Type B pancreatic cell (in vitro differentiated cells): ENCODE results near the gene C22orf39. TPM values are rescaled to one million over a fixed set of nuclear protein-coding genes. Genes with fewer than 3 reads are reported as not detected.
A peak's percentile ranks its signal among the peaks of the same experiment; 100 is the strongest.

ENCODE experiments used
- DNase-seq: peaks from one replicate; pipeline ENCODE4 v3.0.0; 2021; ENCODE audit warnings: mixed read lengths; ENCODE audit not compliant: unreplicated experiment; ENCODE audit errors: extremely low spot score
- H3K27ac Mint-ChIP-seq: 2 replicates; pipeline ENCODE4 v1.8.0; 2021; ENCODE audit warnings: mild to moderate bottlenecking, mixed read lengths
- H3K27me3 Mint-ChIP-seq: 2 replicates; pipeline ENCODE4 v1.8.0; 2021; ENCODE audit warnings: mixed read lengths
- H3K36me3 Mint-ChIP-seq: 2 replicates; pipeline ENCODE4 v1.8.0; 2021; ENCODE audit warnings: mixed read lengths
- H3K4me1 Mint-ChIP-seq: one replicate; pipeline ENCODE4 v1.8.0; 2021; ENCODE audit warnings: mixed read lengths; ENCODE audit not compliant: unreplicated experiment
- H3K4me3 Mint-ChIP-seq: 2 replicates; pipeline ENCODE4 v1.8.0; 2021; ENCODE audit warnings: mild to moderate bottlenecking, mixed read lengths
- H3K9me3 Mint-ChIP-seq: 2 replicates; pipeline ENCODE4 v1.8.0; 2021; ENCODE audit warnings: mixed read lengths
- long read RNA-seq: library from polyadenylated mRNA; unstranded; transcript quantifications from one replicate; pipeline ENCODE4 v2.0.0, GENCODE V29; 2020
- total RNA-seq: library from RNA; stranded (reverse); gene quantifications from 2 replicates; pipeline ENCODE4 v1.2.1, GENCODE V29; 2021; ENCODE audit warnings: low replicate concordance
- TF ChIP-seq, protein P1 (sequence below): fragments of 200-600 bp; sonication (generic); conservative IDR thresholded peaks from 2 replicates; pipeline ENCODE4 v1.5.0; 2021; ENCODE audit warnings: antibody characterized with exemption, mild to moderate bottlenecking

Gene C22orf39
- total RNA-seq = 30.3 and 31.6 TPM in 2 replicates
- long read RNA-seq, transcript C22orf39-202 (3 exons, 3,350 nt) = major isoform, 31 of 55 reads
- long read RNA-seq, transcript C22orf39-203 (3 exons, 1,005 nt) = minor isoform, 9 of 55 reads
- long read RNA-seq, partial matches to known transcripts = 5 of 55 reads
- long read RNA-seq, other reads (novel, unspliced or antisense) = 10 of 55 reads

- TF ChIP-seq, protein P1, sequence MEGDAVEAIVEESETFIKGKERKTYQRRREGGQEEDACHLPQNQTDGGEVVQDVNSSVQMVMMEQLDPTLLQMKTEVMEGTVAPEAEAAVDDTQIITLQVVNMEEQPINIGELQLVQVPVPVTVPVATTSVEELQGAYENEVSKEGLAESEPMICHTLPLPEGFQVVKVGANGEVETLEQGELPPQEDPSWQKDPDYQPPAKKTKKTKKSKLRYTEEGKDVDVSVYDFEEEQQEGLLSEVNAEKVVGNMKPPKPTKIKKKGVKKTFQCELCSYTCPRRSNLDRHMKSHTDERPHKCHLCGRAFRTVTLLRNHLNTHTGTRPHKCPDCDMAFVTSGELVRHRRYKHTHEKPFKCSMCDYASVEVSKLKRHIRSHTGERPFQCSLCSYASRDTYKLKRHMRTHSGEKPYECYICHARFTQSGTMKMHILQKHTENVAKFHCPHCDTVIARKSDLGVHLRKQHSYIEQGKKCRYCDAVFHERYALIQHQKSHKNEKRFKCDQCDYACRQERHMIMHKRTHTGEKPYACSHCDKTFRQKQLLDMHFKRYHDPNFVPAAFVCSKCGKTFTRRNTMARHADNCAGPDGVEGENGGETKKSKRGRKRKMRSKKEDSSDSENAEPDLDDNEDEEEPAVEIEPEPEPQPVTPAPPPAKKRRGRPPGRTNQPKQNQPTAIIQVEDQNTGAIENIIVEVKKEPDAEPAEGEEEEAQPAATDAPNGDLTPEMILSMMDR = no peak
- Mint-ChIP-seq H3K9me3 (no peaks in the 10 kb centered on the region), H3K36me3 (peaks cover 8% of the 10 kb centered on the region)
Observed at GRCh38 chr22:19447330-19448075, at the start of gene C22orf39. Gene C22orf39, minus strand, starts transcription at chr22:19447711. Its CDS starts 23 bp downstream, at chr22:19447688.

DNA sequence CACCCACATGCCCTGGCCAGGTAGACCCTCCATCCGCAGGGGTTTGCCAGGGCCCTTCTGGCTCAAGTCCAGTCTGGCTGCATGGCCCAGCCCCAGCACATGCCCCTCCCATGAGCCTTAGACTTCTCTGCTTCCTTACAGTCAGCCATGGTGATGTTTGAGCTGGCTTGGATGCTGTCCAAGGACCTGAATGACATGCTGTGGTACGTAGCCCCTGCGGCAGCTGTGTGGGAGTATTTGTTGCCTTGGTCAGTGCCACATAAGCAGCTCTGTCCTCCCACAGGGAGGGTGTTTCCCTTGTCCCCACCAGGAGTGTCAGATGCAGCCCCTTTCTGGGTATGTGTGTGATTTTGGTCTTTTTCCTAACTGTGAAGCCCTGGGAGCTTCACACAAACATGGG is 49.7 kb upstream of the C22orf39 start:
- Mint-ChIP-seq H3K4me1 (no peaks in the 10 kb centered on the region), H3K27me3 (no peaks in the 10 kb centered on the region), H3K4me3 (no peak overlapping the region), H3K36me3 (no peaks in the 10 kb centered on the region), H3K9me3 (no peaks in the 10 kb centered on the region), H3K27ac (no peak overlapping the region)
- DNase-seq = no peak
- TF ChIP-seq, protein P1 = no peak

More at GRCh38 chr22:19447330-19448075, at the start of gene C22orf39:
- peak within 1 kb of the TSS; percentile 93 for H3K27ac Mint-ChIP-seq
- peak within 1 kb of the TSS; percentile 92 for H3K4me3 Mint-ChIP-seq
- H3K27me3 Mint-ChIP-seq = no peaks in the 10 kb centered on the region
- H3K4me1 Mint-ChIP-seq = peaks cover 19% of the 10 kb centered on the region
- DNase-seq = peak; percentile 85

DNA sequence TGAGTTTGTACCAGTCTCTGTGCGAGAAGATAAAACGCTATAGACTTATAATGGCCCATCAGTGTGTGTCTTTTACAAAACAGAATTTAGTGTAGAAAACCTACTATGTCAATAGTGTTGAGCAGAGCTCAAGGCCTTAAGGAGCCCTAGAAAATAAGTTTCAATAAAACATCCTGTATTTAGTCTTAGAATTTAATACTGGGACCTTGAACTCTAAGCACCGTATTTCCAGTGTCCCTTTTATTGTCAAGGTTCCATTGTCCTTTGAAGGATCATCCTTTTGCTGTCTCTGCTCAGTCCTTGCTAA is 48.8 kb upstream of the C22orf39 start:
- no peaks in the 10 kb centered on the region for H3K36me3 Mint-ChIP-seq
- TF ChIP-seq, protein P1 = no peak
- no peak overlapping the region for H3K27ac Mint-ChIP-seq
- H3K4me3 Mint-ChIP-seq = no peak overlapping the region
- H3K4me1 Mint-ChIP-seq = no peaks in the 10 kb centered on the region
- no peak for DNase-seq
- no peaks in the 10 kb centered on the region for H3K27me3 Mint-ChIP-seq
- H3K9me3 Mint-ChIP-seq = no peaks in the 10 kb centered on the region

GRCh38 chr22:19495562-19496323 is 48.2 kb upstream of the C22orf39 start:
- H3K9me3 Mint-ChIP-seq = no peaks in the 10 kb centered on the region
- TF ChIP-seq, protein P1 = peak; percentile 38
- H3K4me1 Mint-ChIP-seq = no peaks in the 10 kb centered on the region
- no peak for DNase-seq
- H3K36me3 Mint-ChIP-seq = no peaks in the 10 kb centered on the region
- H3K27me3 Mint-ChIP-seq = no peaks in the 10 kb centered on the region
- no peak overlapping the region for H3K4me3 Mint-ChIP-seq
- H3K27ac Mint-ChIP-seq = no peak overlapping the region

- Mint-ChIP-seq H3K4me1 (no peaks in the 10 kb centered on the region), H3K36me3 (no peaks in the 10 kb centered on the region), H3K27ac (no peak overlapping the region), H3K27me3 (no peaks in the 10 kb centered on the region), H3K9me3 (no peaks in the 10 kb centered on the region), H3K4me3 (no peak overlapping the region)
- TF ChIP-seq, protein P1 = no peak
- no peak for DNase-seq
Observed at GRCh38 chr22:19494676-19495173, 47.2 kb upstream of the C22orf39 start.
